ENCODE data around the gene SAMHD1. TPM values are rescaled to one million over a fixed set of nuclear protein-coding genes. Genes with fewer than 3 reads are reported as not detected.

Gene SAMHD1
- total and polyA plus RNA-seq, 9 of the 15 experiments (the other 6 are each of a cell fraction or from before 2014, with no cell fraction given), result 6.8 to 20.4 (median 14.8) TPM

GRCh38 chr20:36881888-36882287 lies 69.6 kb downstream of the SAMHD1 start (continued):
- TF ChIP-seq, protein P1, sequence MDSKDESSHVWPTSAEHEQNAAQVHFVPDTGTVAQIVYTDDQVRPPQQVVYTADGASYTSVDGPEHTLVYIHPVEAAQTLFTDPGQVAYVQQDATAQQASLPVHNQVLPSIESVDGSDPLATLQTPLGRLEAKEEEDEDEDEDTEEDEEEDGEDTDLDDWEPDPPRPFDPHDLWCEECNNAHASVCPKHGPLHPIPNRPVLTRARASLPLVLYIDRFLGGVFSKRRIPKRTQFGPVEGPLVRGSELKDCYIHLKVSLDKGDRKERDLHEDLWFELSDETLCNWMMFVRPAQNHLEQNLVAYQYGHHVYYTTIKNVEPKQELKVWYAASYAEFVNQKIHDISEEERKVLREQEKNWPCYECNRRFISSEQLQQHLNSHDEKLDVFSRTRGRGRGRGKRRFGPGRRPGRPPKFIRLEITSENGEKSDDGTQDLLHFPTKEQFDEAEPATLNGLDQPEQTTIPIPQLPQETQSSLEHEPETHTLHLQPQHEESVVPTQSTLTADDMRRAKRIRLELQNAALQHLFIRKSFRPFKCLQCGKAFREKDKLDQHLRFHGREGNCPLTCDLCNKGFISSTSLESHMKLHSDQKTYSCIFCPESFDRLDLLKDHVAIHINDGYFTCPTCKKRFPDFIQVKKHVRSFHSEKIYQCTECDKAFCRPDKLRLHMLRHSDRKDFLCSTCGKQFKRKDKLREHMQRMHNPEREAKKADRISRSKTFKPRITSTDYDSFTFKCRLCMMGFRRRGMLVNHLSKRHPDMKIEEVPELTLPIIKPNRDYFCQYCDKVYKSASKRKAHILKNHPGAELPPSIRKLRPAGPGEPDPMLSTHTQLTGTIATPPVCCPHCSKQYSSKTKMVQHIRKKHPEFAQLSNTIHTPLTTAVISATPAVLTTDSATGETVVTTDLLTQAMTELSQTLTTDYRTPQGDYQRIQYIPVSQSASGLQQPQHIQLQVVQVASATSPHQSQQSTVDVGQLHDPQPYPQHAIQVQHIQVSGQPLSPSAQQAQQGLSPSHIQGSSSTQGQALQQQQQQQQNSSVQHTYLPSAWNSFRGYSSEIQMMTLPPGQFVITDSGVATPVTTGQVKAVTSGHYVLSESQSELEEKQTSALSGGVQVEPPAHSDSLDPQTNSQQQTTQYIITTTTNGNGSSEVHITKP (IDR thresholded peaks at IDR 0.05; ENCODE audit: partially characterized antibody), result peak; percentile 52
- TF ChIP-seq, protein P2, sequence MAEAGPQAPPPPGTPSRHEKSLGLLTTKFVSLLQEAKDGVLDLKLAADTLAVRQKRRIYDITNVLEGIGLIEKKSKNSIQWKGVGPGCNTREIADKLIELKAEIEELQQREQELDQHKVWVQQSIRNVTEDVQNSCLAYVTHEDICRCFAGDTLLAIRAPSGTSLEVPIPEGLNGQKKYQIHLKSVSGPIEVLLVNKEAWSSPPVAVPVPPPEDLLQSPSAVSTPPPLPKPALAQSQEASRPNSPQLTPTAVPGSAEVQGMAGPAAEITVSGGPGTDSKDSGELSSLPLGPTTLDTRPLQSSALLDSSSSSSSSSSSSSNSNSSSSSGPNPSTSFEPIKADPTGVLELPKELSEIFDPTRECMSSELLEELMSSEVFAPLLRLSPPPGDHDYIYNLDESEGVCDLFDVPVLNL (CRISPR knock-in tag; IDR thresholded peaks at IDR 0.05; ENCODE audit: low read depth), result no peak
- TF ChIP-seq POLR3G (IDR thresholded peaks at IDR 0.05; ENCODE audit: extremely low read depth, insufficient read length, insufficient replicate concordance) (no peak), ZC3H11A (IDR thresholded peaks at IDR 0.05; ENCODE audit: low read depth, low read length) (no peak), ZNF79 (CRISPR knock-in tag; IDR thresholded peaks at IDR 0.05; ENCODE audit: low read depth) (no peak), SMAD2 (IDR thresholded peaks at IDR 0.05; ENCODE audit: low read depth, low read length) (no peak), RBM22 (IDR thresholded peaks at IDR 0.05; ENCODE audit: low read depth, low read length, poor library complexity, severe bottlenecking) (no peak), FOXP1 (CRISPR knock-in tag; IDR thresholded peaks at IDR 0.05) (no peak), LEF1 (IDR thresholded peaks at IDR 0.05) (no peak), ZFX (CRISPR knock-in tag; IDR thresholded peaks at IDR 0.05) (0 out of 2 replicates have a peak, but pooled peaks have one; percentile 7)
- TF ChIP-seq, protein P3, sequence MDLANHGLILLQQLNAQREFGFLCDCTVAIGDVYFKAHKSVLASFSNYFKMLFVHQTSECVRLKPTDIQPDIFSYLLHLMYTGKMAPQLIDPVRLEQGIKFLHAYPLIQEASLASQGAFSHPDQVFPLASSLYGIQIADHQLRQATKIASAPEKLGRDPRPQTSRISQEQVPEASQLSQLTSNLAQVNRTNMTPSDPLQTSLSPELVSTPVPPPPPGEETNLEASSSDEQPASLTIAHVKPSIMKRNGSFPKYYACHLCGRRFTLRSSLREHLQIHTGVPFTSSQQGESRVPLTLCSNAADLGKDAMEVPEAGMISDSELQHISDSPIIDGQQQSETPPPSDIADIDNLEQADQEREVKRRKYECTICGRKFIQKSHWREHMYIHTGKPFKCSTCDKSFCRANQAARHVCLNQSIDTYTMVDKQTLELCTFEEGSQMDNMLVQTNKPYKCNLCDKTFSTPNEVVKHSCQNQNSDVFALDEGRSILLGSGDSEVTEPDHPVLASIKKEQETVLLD (IDR thresholded peaks at IDR 0.05), result no peak

All from K562 (cell line).